IMR-90 (cell line): ENCODE results near the gene MISP3.

Source experiments
- CEBPB ChIP-seq: IDR thresholded peaks from 2 replicates; pipeline ENCODE4 v1.6.1; 2012; ENCODE audit warnings: low read depth, low read length, improper control_type of control experiment
- CTCF ChIP-seq: conservative IDR thresholded peaks from 2 replicates; pipeline ENCODE4 v1.5.1; 2012; ENCODE audit warnings: mild to moderate bottlenecking, low read depth, low read length, improper control_type of control experiment
- FOS ChIP-seq: fragments of 150-350 bp; IDR thresholded peaks from 2 replicates; pipeline ENCODE4 v1.6.1; 2016; ENCODE audit warnings: low read depth, low read length
- NFE2L2 ChIP-seq: fragments of 150-350 bp; IDR thresholded peaks from 2 replicates; pipeline ENCODE4 v1.6.1; 2016; ENCODE audit warnings: low read depth, mild to moderate bottlenecking, low read length
- POLR2A ChIP-seq: IDR thresholded peaks from 2 replicates; pipeline ENCODE4 v1.6.1; 2012; ENCODE audit warnings: mild to moderate bottlenecking, low read depth, low read length
- RAD21 ChIP-seq: IDR thresholded peaks from 2 replicates; pipeline ENCODE4 v1.6.1; 2012; ENCODE audit warnings: low read length, improper control_type of control experiment
- SMC3 ChIP-seq: fragments of 150-350 bp; IDR thresholded peaks from 2 replicates; pipeline ENCODE4 v1.6.1; 2016; ENCODE audit warnings: low read depth, mild to moderate bottlenecking, antibody characterized with exemption, low read length, moderate library complexity
- USF2 ChIP-seq: fragments of 150-350 bp; IDR thresholded peaks from 2 replicates; pipeline ENCODE4 v1.6.1; 2017; ENCODE audit warnings: mild to moderate bottlenecking, antibody characterized with exemption, low read length, low read depth

GRCh38 chr19:14070268-14071050, 2.1 kb upstream of the MISP3 start:
- TF ChIP-seq USF2: no peak
- no peak for TF ChIP-seq CTCF
- no peak for TF ChIP-seq CEBPB
- no peak for TF ChIP-seq RAD21
- TF ChIP-seq NFE2L2: no peak
- no peak for TF ChIP-seq POLR2A
- no peak for TF ChIP-seq FOS
- TF ChIP-seq SMC3: no peak
